Airway epithelial cell (primary cell): ENCODE results near the gene SLC10A7. TPM values are rescaled to one million over a fixed set of nuclear protein-coding genes. Genes with fewer than 3 reads are reported as not detected.

Source experiments
- total RNA-seq: library from RNA; depleted of rRNA; stranded (reverse); fragments of >200 nt; gene quantifications from 2 replicates; pipeline ENCODE4 v1.2.3, GENCODE V29; 2015

Gene SLC10A7, protein sequence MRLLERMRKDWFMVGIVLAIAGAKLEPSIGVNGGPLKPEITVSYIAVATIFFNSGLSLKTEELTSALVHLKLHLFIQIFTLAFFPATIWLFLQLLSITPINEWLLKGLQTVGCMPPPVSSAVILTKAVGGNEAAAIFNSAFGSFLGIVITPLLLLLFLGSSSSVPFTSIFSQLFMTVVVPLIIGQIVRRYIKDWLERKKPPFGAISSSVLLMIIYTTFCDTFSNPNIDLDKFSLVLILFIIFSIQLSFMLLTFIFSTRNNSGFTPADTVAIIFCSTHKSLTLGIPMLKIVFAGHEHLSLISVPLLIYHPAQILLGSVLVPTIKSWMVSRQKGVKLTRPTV
- total RNA-seq: 5.0 and 7.8 TPM in 2 replicates

DNA sequence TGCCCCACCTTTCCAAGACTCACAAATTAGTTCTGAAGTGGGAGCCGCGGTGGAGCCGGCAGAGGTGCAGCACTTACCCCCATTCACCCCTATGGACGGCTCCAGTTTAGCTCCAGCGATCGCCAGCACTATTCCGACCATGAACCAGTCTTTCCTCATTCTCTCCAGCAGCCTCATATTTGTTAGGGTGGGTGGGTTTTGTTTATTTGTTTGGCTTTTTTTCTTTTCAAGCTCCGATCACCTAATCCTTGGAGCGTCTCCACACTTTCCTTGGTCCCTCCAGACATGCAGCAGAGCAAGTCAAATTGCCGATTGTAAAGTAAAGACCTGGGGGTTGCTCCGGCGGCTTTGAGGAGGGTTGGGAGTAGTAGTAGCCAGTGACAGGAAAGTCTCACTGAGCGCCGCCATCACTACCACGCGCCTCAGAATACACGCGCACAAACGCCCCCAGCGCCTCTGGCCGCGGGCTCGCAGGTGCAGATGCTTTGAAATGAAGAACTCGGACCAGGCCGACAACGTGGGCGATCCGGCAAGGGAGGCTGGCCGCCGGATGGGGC, at the start of gene SLC10A7:
TSS of gene SLC10A7 (minus strand) at position 400 of the 557 bp plus-strand sequence. CDS start at position 177, 223 bp downstream.

DNA sequence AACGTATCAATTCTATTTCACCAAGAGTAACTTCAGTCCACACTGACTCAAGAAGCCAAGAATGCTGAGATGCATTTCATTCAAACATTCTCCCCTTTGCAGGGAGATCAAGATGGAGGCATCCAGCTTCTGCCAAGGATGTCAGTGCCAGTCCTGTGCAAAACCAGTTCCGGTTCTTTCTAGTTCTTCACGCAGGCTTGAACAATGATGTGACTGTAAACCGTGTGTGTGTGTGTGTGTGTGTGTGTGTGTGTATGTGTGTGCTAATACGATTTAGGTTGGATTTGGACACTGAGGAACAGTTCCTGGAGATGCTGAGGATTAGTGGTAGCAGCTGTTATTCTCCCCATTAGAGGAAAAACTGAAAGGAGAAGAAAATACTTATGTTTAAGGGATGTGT, 307.5 kb downstream of the SLC10A7 start, which contains the start of gene REELD1:
TSS of gene REELD1 (plus strand) at position 301 of the 400 bp plus-strand sequence. CDS start 2,415 bp downstream, outside the sequence.

Other genes with a start within 250 kb of the SLC10A7 start
- gene POU4F2, start 117.0 kb upstream of the SLC10A7 start, total RNA-seq: not detected in 2 replicates